OCI-LY3 (cell line): ENCODE data around the gene KHDRBS1.
"Not testable (repeated sequence)": the region's sequence is repeated elsewhere in the genome, so short reads cannot be mapped to it uniquely, and the experiment has no call there.

Source experiments
- CTCF ChIP-seq: fragments of 200-600, 300-600 bp; sonication (generic); IDR thresholded peaks from 2 replicates; pipeline ENCODE4 v1.5.1; 2014; ENCODE audit warnings: antibody characterized with exemption, low read length, low read depth
- EZH2phosphoT487 ChIP-seq: fragments of 200-600 bp; shearing (Covaris generic); IDR thresholded peaks from 2 replicates; pipeline ENCODE4 v1.6.1; 2018; ENCODE audit warnings: antibody characterized with exemption, mixed run types, low read depth

GRCh38 chr1:32086381-32086780 lies 72.7 kb downstream of the KHDRBS1 start:
- TF ChIP-seq CTCF, EZH2phosphoT487: not testable (repeated sequence)
